ENCODE results near the gene ESRRG.

The ESRRG gene

GRCh38 chr1:216626394-216627067, 96.7 kb downstream of the ESRRG start:
- DNase-seq: no peak

- no peak for DNase-seq
Measured at GRCh38 chr1:216621536-216621935, 101.7 kb downstream of the ESRRG start.

DNA sequence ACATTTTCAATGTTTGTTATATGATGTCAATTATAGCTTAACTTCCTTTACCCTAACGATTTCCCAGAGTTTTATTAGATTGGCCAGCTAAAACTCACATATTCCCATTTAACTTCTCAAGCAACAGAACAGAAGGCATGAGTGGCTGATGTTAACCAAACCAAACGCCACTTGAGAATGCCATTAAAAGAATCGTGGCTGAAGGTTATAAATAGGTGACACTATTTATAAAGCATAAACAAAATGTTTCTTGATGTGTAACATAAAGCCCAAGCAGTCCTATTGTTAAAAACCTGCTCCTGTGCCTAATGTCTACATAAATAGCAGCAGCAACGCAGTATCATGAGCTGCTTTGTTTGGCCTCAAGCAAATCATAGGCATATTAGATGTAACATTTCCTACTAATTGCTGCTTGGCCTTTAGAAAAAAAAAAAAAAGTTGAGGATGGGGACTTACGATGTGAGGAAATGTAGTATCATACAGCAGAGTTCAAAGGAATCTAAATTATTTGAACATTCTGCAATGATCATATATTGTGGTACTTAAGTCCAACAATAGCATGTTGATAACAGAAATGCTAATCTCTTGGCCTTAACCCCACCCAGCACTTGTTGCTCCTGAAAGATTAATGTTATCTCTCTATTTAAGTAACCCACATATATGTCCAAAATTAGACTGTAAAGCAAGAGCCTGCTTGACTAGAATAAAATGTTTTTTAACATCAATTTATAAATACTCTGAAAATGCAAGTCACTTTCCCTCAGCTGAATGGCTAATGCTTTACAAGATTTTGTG, 106.0 kb downstream of the ESRRG start:
- DNase-seq: no peak

DNA sequence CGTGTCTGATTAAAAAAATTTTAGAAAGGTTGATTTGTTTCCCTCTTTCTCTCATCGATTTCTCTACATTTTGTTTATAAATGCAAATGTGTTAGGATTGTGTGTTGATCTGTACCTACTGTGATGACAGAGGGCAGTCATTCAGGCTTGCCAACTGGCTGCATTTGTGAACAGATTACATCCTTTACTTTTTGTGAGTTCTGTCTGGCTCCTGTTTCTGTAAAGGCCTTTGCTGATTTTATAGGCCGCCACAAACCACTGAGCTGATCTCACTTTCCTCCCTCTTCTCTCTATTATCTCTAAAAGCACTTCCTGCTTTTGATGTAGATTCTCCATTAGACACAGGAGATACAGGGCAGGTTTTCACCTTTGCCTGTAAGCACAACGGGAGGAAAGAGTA, 106.8 kb downstream of the ESRRG start:
- DNase-seq: no peak

GRCh38 chr1:216614011-216614934, 109.0 kb downstream of the ESRRG start:
- no peak for DNase-seq

DNA sequence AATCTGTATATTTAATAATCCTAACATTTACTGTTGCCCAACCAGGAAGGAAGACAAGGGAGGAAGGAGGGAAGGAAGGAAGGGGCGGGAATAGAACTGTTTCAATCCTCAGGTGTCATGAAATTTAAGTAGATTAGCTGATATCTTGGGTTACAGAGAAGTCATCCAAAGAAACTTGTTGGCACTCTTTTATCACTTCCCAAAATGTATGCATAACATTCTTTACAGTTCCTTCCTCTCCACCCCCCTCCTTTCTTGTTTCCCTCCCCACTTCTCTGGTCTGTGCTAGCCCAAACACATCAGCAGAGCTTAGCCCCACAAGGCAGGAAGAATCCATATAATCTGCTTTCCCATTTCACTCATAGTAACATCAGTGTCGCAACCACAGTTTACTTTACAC, 110.9 kb downstream of the ESRRG start:
- DNase-seq: no peak

GRCh38 chr1:216607067-216607697, 116.0 kb downstream of the ESRRG start:
- no peak for DNase-seq

DNA sequence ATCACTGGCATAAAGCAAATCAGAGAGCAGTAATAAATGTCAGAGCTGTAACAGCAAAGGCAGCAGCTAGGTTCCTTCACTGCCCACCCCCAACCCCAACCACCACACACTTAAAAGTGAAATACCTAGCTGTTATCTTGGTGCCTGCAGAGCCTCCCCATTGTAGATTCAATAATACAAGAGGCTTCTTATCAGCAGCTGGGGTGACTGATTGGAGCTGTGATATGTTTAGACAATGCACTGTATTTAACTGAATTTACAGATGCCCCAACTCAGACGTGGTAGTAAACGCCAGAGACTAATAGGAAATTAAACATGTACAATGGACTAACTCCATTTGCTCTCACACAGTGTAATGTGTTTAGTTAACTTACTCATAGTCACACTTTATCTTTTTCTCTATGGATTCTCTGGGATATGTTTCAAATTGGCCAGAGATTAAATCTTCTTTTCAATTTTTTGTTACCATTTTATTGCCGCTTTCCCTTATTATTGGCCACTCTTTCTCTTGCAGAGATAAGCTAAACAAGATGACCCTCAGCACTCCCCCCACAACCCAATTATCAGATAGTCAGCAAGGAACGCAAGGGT, 117.1 kb downstream of the ESRRG start:
- DNase-seq: no peak

DNA sequence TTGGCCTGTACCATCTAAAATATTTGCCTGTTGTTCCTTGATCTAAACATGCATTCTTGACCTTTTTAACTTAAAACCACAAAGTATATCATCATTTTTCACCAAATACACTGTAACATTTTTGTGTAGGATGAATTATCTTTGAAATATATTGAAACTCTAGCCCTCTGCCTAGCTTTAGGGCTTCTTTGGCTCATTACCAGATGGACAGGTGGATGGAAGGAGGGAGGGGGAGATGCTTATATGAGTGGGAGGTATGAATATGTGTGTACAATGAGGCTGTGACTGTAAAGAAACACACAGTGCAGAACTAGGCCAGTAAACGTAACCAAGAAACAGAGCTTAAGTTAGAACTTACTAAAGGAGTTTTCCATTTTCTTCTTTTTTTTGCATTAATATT, 118.5 kb downstream of the ESRRG start:
- DNase-seq: no peak

DNA sequence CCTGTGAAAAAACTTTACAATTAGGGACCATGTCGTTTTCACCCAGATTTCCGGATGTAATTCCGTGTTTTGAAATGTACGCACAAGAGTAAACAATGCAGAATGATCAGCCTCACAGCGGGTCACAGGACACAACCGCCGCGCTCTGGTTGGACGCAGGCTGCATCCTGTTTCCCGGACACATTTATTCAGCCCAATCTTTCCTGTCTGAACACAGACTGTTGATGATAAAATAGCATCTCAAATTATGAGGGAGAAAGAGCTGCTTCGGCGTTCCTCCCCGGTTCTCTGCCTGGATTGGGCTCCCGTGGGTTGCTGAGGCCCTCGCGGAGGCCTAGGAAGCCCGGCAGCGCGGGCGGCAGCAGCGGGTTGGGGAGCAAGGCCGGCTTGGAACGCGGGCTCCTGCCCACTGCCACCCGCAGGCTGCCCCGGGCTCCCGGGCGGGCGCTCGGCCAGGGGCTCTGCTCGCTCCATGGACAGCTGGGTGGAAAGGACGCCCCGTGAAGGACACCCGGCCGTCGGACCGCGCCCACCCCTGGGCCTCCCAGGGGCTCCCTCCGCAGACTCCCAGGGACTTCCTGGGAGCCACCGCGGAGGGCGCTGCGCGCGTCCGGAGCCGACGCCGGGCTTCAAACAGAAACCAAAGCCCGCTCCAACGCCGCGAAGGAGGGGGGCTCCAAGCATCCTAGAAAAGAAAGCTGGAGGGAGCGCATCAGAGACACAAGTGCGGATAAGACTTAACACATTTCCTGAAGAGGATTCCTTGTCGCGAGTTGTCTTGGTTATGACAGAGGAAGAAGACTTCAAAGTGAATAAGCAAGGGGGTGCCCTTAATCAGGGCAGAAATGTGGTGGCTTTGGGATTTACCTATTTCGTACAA, 122.3 kb downstream of the ESRRG start:
- DNase-seq: no peak

DNA sequence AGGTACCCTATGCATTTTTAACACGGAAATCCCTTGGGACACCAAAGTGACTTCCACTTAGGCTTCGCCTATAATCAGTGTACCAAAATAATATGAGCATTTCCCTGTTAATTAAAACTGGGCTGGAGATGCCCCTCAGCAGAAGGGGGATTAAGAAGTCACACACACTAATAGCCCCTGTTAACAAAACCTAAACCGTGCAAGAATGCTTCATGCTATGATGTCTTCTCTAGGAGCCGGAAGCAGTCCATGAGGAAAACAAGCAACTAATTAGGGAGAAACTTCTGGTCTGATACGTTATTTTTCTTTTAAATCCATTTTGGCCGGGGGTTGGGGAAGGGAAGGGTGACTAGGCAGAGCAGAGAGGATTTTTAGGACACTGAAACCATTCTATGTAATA, 123.4 kb downstream of the ESRRG start:
- DNase-seq: no peak

- DNase-seq: no peak
Measured at GRCh38 chr1:216598448-216598847, 124.8 kb downstream of the ESRRG start.

- no peak for DNase-seq
Measured at GRCh38 chr1:216596281-216596862, 126.9 kb downstream of the ESRRG start.

- DNase-seq: no peak
Measured at GRCh38 chr1:216587715-216588114, 135.5 kb downstream of the ESRRG start.

DNA sequence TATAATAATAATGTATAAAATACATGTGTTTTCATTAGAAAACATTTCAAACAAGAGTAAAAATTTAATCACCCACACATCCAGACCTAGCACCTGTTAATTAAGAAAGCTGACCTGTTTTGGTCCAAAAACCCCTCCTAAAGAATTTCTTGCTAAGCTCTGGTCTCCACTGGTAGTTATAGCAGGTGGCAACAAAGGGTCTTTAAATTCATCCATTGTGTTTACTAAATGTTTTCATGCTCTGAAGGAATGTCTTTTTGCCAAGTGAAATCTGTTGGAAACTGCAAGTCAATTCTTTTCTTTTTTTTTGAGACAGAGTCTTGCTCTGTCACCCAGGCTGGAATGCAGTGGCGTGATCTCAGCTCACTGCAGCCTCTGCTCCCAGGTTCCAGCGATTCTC, 141.1 kb downstream of the ESRRG start:
- no peak for DNase-seq

GRCh38 chr1:216580538-216581057, 142.6 kb downstream of the ESRRG start:
- no peak for DNase-seq

- no peak for DNase-seq
Measured at GRCh38 chr1:216576234-216576937, 146.8 kb downstream of the ESRRG start.

DNA sequence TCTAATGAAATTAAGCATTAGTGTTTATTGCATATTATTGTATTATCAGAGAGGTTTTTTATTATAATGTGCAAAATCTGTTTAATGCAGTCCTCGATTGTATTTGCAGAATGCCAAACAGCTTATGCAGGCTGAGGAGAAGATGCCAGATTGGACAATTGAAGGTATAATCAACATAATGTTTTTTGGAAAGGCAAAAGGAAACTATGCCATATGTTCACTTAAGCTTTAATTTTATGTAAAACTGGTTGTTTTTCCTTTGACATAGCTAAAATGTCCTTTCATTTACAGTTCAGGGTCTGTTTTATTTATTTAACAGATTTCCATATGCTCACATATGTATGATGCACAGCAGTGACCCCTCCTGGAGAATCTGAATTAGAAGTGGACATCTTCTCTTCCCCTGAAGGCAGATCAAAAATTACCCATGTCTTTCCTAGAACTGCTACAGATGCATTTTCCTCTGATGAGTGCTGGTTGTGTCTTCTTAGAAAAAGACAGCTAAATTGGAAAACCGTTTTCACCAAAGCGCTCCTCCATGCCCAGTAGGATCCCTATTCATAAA, 156.5 kb downstream of the ESRRG start:
- no peak for DNase-seq

- DNase-seq: no peak
Measured at GRCh38 chr1:216563087-216563486, 160.1 kb downstream of the ESRRG start.

GRCh38 chr1:216562383-216562782, 160.8 kb downstream of the ESRRG start:
- DNase-seq: no peak
